Cerebellar nuclear complex (tissue), 1 donor: ENCODE results near the gene XPNPEP2.

ENCODE experiments used
- DNase-seq, 2 experiments: peaks; one replicate each; lab custom pipeline; 2025; lab: John Stamatoyannopoulos, UW

XPNPEP2 gene, protein sequence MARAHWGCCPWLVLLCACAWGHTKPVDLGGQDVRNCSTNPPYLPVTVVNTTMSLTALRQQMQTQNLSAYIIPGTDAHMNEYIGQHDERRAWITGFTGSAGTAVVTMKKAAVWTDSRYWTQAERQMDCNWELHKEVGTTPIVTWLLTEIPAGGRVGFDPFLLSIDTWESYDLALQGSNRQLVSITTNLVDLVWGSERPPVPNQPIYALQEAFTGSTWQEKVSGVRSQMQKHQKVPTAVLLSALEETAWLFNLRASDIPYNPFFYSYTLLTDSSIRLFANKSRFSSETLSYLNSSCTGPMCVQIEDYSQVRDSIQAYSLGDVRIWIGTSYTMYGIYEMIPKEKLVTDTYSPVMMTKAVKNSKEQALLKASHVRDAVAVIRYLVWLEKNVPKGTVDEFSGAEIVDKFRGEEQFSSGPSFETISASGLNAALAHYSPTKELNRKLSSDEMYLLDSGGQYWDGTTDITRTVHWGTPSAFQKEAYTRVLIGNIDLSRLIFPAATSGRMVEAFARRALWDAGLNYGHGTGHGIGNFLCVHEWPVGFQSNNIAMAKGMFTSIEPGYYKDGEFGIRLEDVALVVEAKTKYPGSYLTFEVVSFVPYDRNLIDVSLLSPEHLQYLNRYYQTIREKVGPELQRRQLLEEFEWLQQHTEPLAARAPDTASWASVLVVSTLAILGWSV

DNA sequence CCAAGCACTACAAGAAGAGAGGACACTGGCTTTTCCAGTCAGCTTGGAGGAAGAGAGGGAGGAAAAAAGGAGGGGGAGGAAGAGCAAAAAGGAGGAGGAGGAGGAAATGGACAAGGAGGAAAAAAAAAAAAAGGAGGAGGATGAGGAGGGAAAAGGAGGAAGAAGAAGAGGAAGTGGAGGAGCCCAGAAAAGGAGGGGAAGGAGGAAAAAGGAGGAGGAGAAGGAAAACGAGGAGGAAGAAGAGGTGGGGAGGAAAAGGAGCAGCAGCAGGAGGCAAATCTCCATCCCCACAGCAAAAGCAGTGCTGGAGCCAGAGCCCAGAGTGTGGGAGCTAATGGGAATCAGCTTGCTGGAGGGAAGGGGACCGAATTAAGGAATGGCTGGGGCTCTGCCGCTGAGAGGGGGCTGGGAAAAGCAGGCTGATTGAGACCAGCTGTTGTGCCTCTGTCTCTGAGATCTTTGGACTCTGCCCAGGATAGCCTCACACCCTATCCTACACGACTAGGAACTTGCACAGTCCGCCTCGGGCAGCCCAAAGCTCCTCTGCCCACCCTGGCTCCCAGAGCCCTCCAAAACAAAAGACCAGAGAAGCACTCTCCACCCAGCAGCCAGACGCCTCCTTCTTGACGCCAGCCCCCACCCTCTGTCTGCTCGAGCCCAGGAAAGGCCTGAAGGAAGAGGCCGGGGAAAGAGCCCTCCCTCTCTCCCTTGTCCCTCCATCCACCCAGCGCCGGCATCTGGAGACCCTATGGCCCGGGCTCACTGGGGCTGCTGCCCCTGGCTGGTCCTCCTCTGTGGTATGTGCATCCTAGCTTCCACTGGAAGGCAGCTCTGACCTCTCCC, at the start of gene XPNPEP2:
TSS of gene XPNPEP2 (plus strand) at position 514 of the 843 bp plus-strand sequence. CDS start at position 749, 235 bp downstream.
- no peak for DNase-seq

DNA sequence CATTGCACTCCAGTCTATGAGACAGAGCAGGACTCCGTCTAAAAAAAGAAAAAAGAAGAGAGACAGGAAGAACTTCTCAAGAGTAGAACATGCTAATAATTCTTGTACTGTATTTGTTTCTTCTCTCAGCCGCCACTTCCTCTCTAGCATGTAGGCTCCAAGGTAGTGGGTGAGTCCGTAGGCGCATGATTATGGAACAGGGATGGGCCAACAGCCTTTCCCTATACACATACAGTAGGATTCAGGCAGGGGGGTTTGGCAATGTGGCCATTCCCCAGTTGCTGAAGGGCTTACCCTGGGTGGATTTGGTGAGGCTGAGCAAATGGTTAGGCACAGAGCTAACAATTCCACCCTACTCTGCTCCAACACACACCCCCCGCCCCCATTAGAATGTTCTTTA, 49.0 kb upstream of the XPNPEP2 start:
- no peak for DNase-seq

DNA sequence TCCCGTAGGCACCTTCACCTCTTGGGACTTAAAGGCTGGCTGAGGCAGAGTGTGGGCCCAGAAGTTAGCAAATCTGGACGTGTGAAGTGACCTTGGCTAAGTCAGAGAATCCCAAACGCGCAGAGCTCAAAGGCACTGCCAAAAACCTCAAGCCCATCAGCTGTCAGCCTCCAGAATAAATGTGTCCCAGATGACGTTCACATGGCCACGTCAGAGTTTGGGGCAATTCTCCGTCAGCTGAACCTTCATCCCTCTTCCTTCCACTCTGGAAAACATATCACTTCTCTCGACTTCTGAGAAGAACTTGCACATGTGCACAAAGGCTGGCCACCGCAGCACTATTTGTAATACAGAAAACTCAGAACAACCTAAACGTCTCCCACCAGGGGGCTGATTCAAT, 48.3 kb upstream of the XPNPEP2 start:
- DNase-seq, result no peak

DNA sequence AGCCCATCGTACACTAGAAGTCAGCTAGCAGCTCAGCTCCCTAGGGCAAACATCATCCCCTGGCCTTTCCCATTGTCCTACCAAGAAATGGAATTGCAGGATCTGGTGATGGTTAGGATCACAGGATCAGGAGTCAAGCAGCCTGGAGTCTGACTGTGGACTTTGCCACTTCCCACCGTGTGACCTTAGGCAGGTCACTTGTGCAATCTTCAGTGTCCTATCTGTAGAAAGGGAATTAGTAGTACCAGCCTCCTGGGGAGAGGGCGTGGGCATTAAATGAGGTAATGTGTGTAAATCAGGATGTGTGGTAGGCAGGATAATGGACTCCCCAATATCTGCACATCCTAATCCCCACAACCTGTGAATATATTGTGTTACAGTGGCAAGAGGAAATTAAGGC, 45.4 kb upstream of the XPNPEP2 start:
- no peak for DNase-seq

DNA sequence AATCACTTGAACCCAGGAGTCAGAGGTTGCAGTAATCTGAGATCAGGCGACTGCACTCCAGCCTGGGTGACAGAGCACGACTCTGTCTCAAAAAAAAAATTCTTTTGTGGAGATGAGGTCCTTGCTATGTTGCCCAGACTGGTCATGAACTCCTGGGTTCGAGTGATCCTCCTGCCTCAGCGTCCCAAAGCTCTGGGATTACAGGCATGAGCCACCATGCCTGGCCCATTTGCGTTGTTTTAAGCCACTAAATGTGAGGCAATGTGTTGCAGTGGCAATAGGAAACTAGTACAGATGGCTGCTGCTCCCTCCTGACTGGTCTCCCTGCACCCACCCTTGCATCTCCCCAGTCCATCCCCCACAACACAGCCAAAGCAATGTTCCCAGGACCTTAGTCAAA, 44.0 kb upstream of the XPNPEP2 start:
- DNase-seq, result no peak

DNA sequence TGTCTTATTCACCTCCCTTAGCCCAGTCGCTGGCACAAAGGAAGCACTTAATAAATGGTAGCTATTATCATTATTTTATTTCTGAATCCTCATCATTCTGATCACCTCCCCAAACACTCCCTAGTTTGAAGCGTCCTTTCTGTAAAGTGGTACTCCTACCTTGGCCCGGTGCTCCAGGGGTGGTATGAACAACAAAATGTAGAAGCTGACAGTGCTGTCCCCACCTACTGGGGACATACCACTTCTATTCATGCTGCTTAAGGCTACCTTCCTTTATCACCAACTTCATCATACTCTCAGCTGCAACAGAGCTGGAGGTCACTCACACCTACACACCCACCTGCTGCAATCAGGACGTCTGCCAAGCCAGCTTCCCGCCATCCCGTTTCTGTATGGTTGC, 43.2 kb upstream of the XPNPEP2 start:
- no peak for DNase-seq

DNA sequence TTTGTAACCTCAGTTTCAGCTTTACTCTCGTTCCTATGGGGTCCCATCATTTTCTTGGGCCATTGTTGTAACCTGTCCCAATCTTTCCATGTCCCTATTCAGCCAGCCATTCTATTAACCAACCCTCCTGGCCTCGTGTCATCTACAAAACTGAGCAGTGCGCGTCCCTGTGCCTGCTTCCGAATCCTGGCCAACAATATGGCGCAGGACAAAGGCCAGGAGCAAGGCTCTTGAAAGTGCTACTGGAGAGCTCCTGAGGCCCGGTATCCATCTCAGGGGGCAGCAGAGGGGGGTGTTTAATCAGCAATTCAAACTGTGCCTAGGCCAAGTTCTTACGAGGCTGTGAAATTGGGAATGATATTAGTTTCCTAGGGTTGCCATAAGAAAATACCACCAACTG, 42.8 kb upstream of the XPNPEP2 start:
- no peak for DNase-seq

DNA sequence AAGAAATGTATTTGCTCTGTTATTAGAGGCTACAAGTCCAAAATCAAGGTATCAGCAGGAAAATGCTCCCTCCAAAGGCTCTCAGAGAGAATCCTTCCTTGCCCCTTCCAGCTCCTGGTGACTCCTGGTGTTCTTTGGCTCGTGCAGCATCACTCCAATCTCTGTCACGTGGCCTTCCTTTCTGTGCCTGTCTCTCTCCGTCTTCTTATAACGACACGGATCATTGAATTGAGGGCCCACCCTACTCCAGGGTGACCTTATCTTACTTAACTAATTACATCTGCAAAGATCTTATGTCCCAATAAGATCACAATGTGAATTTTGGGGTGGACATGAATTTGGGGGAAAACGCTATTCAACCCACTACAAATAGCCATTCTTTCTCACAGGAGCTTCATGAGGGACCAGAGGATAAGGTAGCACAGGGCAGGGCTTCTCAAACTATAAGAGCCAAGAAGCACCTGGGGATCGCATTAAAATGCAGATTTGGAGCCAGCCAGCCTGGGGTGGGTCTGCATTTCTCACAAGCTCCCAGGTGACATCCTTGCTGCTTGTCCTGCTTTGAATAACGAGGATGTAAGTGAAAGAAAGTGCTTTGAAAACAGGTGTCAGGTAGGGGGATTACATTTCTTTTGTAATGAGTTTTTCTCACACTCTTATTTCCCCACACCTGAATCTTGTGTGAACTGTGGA, 42.2 kb upstream of the XPNPEP2 start:
- no peak for DNase-seq

DNA sequence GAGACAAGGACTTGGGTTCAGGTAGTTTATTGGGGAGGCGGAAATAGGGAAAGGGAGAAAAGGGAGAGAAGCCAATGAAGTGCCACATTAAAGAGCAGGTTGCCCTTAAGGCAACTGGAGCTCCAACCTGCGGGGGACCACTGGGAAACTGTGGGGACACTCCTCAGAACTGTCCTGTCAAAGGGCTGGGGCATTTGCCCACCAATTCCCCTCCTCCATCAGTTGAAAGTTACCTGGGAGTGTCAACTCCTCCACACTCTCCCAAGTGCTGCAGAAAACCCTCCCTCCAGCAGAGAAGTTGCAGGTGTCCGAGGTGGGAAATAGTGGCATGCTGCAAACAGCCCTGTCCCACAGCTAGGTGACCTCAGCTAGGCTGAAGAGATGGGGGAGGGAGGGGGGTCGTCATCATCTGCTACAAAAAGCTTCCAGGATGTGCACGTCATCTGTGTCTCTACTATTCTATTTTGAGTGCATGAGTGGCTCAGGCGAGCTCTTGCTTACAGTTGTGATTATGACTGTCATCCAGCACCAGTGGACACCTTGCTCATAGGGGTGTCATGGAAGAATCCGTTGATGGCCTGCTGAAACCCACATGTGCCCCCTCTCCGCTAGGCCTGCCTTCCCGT, 41.5 kb upstream of the XPNPEP2 start:
- no peak for DNase-seq

DNA sequence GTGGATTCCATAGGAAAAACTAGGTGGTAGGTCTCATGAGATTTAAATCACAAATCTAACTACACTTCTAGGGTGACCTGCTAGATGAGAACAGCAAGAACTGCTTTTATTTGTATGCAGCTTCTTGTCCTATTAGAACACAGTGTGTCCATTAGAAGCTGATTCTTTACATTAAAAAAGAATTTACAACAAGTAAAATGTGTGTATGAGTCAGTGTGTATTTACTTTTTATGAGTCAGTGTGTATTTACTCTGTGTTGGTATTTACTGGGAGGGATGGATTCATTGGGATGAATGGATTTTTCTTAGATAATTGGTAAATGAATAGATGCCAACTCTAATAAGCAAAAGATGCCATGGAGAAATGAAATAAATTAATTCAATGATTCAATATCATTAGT, 40.6 kb upstream of the XPNPEP2 start:
- DNase-seq, result no peak

DNA sequence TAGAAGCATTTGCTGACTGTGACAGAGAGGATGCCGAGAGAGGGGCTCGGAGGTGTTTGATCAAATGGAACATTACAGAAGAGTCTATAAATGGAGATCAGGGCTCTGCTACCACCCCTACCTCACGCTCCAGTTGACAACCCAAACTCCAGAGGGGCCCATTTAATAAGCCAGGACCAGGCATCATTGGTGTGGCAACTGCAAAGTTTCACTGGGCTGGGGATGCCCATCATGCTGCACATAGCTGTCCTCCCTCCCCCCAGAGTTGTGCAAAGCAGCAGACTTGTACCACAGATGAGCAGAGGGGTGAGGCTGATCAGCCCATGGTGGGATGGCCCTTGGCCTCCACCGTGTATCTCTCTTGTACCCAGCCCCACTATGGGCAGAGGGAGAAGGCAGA, 38.2 kb upstream of the XPNPEP2 start:
- DNase-seq, result no peak

DNA sequence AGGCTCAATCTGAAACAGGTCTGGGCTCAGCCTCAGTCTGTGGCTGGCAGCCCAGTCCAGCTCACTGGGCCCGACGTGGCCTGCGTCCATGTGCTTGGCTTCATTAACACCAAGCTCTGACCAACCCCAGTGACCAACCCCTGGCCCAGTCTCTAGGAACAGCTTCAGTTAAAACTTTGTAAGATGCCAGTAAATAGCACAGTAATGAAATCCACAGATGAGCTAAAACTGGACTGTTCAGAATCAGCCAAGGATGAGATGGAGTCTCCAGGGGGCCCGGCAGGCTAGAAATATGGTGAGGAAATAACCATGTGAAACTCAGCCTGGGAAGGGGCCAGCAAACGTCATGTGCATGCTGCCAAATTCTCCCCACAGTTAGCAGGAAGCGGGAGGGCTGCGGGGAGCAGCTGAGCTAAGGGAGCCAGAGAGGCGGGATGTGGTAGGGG, 37.1 kb upstream of the XPNPEP2 start:
- DNase-seq, result no peak

DNA sequence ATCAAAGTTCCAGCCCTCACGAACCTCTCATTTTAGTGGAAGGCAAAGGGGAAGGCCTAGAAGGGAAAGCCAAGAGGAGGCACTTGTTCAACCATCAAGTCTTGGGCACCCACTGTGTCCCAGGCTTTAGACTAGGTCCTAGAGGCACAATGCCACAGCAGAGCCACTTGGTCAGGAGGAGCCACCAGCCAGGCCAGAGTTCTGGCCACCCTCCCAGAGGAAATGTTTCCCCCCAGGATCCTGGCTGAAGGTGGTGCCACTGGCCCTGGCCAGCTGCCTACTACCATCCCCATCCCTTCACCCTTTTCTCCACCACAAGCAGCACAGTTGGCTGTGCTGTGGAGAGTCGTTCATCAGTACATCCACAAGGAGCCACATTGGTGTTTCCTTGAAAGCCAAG, 34.3 kb upstream of the XPNPEP2 start:
- no peak for DNase-seq

DNA sequence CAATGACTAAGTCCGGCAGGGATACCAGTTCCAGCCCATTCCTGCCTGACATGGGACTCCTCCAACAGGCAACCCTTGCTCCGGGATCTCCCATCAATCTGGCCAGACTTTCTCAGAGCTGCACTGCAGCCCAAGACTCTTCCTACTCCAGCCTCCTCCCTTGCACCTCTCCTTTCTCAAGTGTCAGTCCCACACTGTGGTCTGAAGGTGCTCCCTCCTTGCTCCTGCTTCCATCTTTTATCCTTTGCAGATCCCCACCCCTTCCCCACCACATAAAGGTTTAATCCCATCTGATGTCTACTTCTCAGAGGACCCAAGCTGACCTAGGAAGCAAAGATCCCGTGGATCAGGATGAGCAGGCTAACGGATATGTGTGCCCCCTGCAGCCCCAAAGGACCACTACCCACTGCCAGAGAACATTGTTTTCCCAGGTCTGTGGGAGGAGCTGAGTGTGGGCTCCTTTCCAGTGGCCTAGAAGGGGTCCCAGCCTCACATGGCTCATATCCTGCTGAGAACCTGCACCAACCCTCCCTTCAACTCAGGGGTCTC, 33.3 kb upstream of the XPNPEP2 start:
- no peak for DNase-seq

DNA sequence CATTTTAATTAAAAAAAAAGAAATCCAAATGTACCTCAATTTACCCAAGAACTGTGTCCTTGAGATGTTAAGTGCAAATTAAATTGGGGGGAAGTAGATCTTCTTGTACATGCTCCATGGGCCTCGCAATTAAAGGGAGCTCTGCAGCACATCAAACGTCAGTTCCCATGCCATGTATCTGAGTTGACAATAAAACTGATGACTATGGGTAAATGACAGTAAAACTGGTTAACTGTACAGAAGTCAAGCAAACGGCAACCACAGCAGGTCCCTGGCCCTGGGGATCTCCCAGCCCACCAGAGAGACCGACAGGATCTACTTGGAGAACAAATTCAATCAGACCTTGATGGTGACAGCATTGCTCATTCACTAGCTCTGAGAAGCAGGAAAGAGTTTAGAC, 32.8 kb upstream of the XPNPEP2 start:
- DNase-seq, result no peak

DNA sequence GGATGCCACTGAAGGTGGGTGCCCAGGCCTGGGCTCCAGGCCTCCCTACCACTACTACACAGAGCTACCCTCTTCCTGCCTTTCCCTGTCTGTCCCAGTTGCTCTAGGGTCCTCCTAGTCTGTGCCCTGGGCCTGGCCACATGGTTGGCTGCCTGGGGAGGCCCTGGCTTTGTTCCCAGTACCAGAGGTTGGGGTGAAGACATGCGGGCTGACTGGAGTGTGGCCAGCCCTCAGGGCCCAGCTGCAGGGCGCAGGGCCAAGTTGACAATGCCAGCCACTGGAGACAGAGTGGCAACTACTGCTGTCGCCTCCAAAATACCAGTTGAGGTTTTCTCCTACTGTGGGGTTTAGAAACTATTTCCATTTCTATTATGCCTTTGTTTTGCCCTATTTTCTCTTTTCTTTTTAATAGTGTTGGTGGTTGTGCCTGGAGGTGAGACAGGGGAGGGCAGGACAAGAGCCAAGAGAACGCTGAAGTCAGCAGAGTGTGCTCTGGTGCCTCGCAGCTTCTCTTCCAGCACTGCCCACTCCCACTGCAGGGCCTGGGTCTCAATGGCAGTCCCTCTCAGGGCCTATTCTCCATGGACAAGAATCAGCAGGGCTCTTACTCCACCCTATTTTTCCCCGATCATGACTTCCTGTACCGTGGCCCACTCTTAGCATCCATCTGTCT, 32.2 kb upstream of the XPNPEP2 start:
- no peak for DNase-seq

DNA sequence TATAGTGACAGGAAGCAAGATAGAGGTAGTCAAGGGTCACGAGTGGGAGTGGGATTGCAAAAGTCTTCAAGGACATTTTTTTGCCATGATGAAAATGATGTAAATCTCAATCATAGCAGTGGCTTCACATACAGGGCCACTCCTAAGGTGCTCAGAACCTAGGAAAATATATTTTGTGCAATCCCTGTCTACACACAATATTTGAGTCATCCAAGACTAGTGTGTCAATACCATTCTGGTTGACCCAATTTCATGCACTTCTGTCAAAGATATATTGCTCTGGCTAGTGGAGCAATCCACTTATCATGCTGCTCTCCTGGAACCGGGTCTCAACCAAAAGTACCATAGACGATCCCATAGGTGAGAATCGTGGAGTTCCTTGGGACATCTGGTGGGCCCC, 24.2 kb upstream of the XPNPEP2 start:
- DNase-seq, result no peak

DNA sequence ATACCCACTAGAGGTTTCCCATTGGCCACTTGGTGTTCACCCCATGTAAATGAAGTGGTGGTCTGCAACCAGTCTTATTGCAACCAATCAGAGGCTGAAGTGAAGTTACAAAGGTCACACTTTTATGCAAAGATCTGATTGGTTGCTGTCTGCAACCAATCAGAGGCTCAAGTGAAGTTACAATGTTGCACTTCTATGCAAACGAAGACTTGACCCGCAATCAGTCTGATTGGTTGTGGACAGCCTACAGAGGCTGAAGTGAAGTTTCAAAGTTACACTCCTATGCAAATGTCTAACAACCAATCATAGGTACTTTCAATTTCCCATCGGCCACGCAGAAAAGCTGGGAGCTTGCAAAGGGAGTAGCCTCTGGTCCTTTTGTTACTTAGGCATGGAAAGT, 22.3 kb upstream of the XPNPEP2 start:
- no peak for DNase-seq

DNA sequence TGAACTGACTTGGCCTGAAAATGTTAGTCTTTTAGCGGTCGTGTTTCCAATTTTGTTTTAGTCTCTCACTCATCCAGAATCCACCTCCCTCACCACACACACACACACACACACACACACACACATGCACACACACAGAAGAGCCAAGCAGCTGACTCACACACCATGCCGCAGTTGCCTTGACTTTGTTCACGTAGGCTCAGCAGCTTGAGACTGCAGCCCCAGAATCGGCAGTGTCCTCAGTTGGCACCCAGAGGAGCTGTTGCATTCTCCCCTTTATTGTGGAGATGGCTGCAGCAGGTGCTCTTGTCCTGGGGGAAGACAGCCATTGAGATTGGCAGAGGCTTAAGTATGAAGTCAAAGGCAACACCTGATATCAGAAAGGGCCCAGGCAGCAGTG, 20.9 kb upstream of the XPNPEP2 start:
- no peak for DNase-seq

DNA sequence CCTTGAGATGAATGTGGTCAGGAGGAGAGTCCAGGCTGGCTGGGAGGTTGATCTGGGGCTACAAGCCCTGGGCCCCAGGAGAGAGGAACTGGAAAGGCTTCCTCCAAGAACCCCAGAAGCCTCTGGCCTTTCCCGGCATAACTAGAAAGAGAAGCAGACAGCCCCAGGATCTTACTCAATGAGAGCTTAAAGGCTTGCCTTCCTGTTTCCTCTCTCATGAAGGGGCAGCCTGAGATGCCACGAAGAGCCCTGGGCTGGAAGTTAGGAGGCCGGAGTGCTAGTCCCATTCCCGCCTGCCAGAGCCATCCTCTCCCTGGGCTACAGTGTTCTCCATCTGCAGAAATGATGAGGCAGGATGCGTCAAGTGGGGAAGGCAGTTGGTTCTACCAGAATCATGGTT, 20.1 kb upstream of the XPNPEP2 start:
- no peak for DNase-seq

DNA sequence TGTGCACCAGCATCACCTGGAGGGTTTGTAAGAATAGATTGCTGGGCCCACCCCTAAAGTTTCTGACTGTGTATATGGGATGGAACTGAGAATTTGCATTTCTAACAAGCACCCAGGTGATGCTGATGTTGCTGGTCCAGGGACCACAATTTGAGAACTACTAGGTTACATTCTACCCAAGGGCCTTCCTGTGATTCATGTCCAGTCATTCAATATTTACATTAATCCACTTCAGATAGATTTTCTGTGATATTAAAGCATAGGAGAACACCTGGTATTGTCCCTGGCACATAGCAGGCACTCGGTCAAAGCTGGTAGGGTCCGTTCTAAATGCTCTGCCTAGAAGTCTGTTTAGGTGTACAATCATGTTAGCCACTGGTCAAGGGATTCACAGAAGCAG, 19.5 kb upstream of the XPNPEP2 start:
- no peak for DNase-seq
